DND-41 (cell line): ENCODE measurements around the gene SIN3A.

ENCODE experiments used
- CTCF ChIP-seq: IDR thresholded peaks from 2 replicates; pipeline ENCODE4 v1.5.1; 2012; ENCODE audit warnings: borderline replicate concordance, low read length, moderate library complexity, mild to moderate bottlenecking; ENCODE audit not compliant: poor library complexity, severe bottlenecking; ENCODE audit errors: extremely low read depth
- EZH2 ChIP-seq: IDR thresholded peaks from 3 replicates; pipeline ENCODE4 v1.6.1; 2012; ENCODE audit warnings: borderline replicate concordance, low read depth, mild to moderate bottlenecking, moderate library complexity, low read length, inconsistent platforms; ENCODE audit not compliant: severe bottlenecking

- TF ChIP-seq CTCF = no peak
- no peak for TF ChIP-seq EZH2
Observed at GRCh38 chr15:75493732-75494131, 42.2 kb upstream of the SIN3A start.
